SU-DHL-6 (cell line): ENCODE measurements around the gene SFTPA2.
"Not testable (repeated sequence)": the region's sequence is repeated elsewhere in the genome, so short reads cannot be mapped to it uniquely, and the experiment has no call there.

ENCODE experiments used
- H2AFZ ChIP-seq: fragments of 200-600 bp; sonication (generic); 2 replicates; pipeline ENCODE4 v1.6.1; 2014; ENCODE audit warnings: low read depth, mild to moderate bottlenecking, moderate library complexity, mixed read lengths, antibody characterized with exemption, low read length; ENCODE audit not compliant: severe bottlenecking
- H3F3A ChIP-seq: fragments of 200-600 bp; shearing (Covaris generic); 2 replicates; pipeline ENCODE4 v1.6.0; 2016; ENCODE audit warnings: antibody characterized with exemption, mild to moderate bottlenecking; ENCODE audit not compliant: insufficient read depth
- H3K27ac ChIP-seq: fragments of 200-600 bp; sonication (generic); 2 replicates; pipeline ENCODE4 v1.5.1; 2016; ENCODE audit warnings: low read depth, mild to moderate bottlenecking, low read length, moderate library complexity, mixed read lengths
- H3K27me3 ChIP-seq: fragments of 200-600 bp; sonication (generic), shearing (Covaris generic); 2 replicates; pipeline ENCODE4 v1.6.0; 2014; ENCODE audit warnings: mild to moderate bottlenecking, low read length
- H3K36me3 ChIP-seq: fragments of 200-600 bp; sonication (generic); 2 replicates; pipeline ENCODE4 v1.6.1; 2014; ENCODE audit warnings: mild to moderate bottlenecking, low read length, mixed read lengths
- H3K4me2 ChIP-seq: fragments of 300-600, 200-600 bp; shearing (Covaris generic), sonication (generic); 2 replicates; pipeline ENCODE4 v1.6.0; 2014; ENCODE audit warnings: low read length, low read depth, mild to moderate bottlenecking; ENCODE audit not compliant: poor library complexity, severe bottlenecking
- H3K4me3 ChIP-seq: fragments of 200-600 bp; sonication (generic); 2 replicates; pipeline ENCODE4 v1.5.1; 2014; ENCODE audit warnings: antibody characterized with exemption, low read length, mild to moderate bottlenecking, mixed read lengths; ENCODE audit not compliant: insufficient read depth, poor library complexity, severe bottlenecking
- H3K79me2 ChIP-seq: fragments of 200-600 bp; sonication (generic); 2 replicates; pipeline ENCODE4 v1.6.1; 2014; ENCODE audit warnings: mild to moderate bottlenecking, low read length, moderate library complexity; ENCODE audit not compliant: insufficient read depth
- H3K9ac ChIP-seq: fragments of 200-600 bp; sonication (generic); 2 replicates; pipeline ENCODE4 v1.7.0; 2014; ENCODE audit warnings: mild to moderate bottlenecking, low read length
- H3K9me2 ChIP-seq: fragments of 200-600 bp; sonication (generic); replicated peaks from 2 replicates; pipeline ENCODE4 v1.6.1; 2014; ENCODE audit warnings: low read length; ENCODE audit not compliant: insufficient read depth
- H3K9me3 ChIP-seq: fragments of 200-600 bp; sonication (generic); 2 replicates; pipeline ENCODE4 v1.6.1; 2014; ENCODE audit warnings: low read length, mixed read lengths; ENCODE audit not compliant: insufficient read depth
- H4K20me1 ChIP-seq: fragments of 200-600 bp; sonication (generic); 2 replicates; pipeline ENCODE4 v1.6.1; 2014; ENCODE audit warnings: low read depth, mild to moderate bottlenecking, antibody characterized with exemption, low read length, moderate library complexity, mixed read lengths

SFTPA2 gene

DNA sequence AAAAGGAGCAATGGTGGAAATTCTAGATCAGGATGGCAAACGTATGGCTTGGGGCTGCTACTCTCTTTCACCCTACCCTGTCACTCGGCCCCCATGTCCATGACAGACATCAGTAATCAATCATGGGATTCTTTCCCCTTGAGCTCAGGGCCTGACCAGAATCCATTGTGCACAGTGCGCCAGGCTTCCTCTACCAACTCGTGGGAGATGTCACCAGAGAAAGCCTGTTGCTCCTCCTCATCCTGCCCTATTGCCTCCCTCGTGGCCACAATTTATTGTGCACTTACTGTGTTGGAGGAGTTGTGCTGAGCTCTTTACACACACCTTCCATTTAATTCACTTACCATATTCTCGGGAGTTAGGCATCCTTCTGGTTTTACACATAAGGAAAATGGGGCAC is 21.9 kb downstream of the SFTPA2 start:
- H3K9me3 ChIP-seq, H3K36me3 ChIP-seq, H3K4me3 ChIP-seq, H2AFZ ChIP-seq, H4K20me1 ChIP-seq, H3K9me2 ChIP-seq, H3K4me2 ChIP-seq, H3K9ac ChIP-seq, H3K27ac ChIP-seq, H3K79me2 ChIP-seq, H3F3A ChIP-seq, H3K27me3 ChIP-seq: not testable (repeated sequence)

DNA sequence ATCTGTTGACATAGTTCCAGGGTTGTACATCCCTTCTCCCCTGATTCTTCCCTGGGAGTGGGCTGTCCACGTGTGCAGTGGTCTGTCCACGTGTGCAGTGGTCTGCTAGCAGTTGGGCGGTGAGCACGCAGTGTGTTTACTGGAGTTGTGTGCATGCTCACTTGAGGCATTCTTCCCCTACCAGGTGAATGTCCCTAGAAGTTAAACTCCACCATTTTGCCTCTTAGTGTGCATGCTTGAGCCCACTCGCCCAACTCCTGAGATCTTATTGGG is 26.4 kb downstream of the SFTPA2 start:
- not testable (repeated sequence) for H3K9me3 ChIP-seq, H4K20me1 ChIP-seq, H2AFZ ChIP-seq, H3K27ac ChIP-seq, H3K4me2 ChIP-seq, H3K9ac ChIP-seq, H3K9me2 ChIP-seq, H3K27me3 ChIP-seq, H3K36me3 ChIP-seq, H3K4me3 ChIP-seq, H3F3A ChIP-seq, H3K79me2 ChIP-seq

DNA sequence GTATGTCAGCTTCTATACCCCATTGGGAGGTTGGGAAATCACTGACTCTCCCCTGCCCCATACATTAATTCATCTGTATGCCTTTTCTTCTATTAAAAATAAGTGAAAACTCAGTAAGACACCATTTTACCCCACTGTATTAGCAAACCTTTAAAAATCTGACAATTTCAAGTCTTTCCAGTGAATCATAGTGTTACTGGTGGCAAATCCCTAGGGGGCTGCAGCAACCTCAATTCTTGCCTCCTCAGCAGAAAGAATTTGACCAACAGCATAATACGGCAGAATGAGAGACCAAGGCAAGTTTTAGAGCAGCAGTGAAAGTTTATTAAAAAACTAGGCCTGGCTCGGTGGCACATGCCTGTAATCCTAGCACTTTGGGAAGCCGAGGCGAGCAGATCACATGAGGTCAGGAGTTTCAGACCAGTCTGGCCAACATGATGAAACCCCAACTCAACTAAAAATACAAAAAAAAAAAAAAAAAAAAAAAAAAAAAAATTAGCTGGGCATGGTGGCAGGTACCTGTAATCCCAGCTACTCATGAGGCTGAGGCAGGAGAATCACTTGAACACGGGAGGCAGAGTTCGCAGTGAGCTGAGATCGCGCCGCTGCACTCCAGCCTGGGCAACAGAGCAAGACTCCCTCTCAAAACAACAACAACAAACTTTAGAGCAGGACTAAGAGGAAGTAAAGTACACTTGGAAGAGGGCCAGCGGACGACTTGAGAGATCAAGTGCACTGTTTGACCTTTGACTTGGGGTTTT is 26.9 kb downstream of the SFTPA2 start:
- not testable (repeated sequence) for H3K27ac ChIP-seq, H3K27me3 ChIP-seq, H4K20me1 ChIP-seq, H3K9me3 ChIP-seq, H3K4me3 ChIP-seq, H3F3A ChIP-seq, H3K9ac ChIP-seq, H3K4me2 ChIP-seq, H3K79me2 ChIP-seq, H2AFZ ChIP-seq, H3K9me2 ChIP-seq, H3K36me3 ChIP-seq

DNA sequence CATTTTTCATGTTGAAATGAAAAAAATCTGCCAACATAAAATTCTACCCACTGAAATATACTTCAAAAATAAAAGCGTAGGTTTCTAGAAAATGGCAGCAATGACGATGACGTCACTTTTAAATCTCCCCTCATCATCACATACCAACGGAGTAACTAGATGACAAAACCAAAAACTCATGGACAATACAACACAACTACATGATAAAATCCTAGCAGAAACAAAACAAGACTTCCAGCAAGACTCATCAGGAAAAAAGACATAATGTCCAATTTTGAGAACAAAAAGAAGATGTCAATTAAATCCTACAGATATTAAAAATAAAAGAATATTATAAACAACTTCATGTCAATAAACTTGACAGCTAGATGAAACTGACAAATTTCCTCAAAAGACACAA is 31.9 kb downstream of the SFTPA2 start:
- not testable (repeated sequence) for H3K4me2 ChIP-seq

DNA sequence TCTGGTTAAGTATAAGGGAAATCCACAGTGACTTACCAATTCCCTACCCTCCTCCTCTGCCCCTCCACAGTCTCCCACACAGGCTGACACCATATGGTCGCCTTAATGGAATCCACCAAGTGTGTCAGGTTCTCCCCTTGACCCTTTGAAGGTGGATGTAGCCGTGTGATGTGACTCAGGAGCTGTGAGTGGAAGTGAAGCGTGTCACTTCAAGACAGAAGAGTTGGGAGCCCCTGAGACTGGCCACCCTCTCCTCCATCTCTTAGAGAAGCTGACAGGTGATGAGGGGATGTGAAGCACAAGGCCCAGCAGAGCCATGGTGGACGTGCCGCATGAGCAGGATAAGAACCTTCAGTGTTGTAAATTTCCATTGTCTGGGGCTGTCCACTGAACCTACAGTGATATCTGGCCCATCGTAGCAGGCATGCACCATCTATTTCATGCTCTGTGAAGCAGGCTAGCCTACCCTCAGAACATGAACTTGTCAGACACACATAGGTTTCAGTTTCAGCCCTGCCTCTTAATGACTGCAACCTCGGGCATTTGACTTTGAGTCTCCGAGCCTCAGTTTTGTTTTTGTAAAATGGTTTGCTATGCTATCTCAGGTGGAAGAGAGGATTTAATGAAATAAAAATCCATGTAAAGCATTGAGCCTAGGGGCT is 35.0 kb downstream of the SFTPA2 start:
- H3K4me2 ChIP-seq, H3K27ac ChIP-seq, H3K27me3 ChIP-seq, H4K20me1 ChIP-seq, H3K9me2 ChIP-seq, H2AFZ ChIP-seq, H3K9me3 ChIP-seq, H3K9ac ChIP-seq, H3F3A ChIP-seq, H3K36me3 ChIP-seq, H3K79me2 ChIP-seq, H3K4me3 ChIP-seq: not testable (repeated sequence)

More for the DNA sequence above, 31.9 kb downstream of the SFTPA2 start:
- H3K9me2 ChIP-seq, H3K9ac ChIP-seq, H4K20me1 ChIP-seq, H3K27ac ChIP-seq, H3K4me3 ChIP-seq, H3F3A ChIP-seq, H3K36me3 ChIP-seq, H3K9me3 ChIP-seq, H3K79me2 ChIP-seq, H2AFZ ChIP-seq, H3K27me3 ChIP-seq: not testable (repeated sequence)

DNA sequence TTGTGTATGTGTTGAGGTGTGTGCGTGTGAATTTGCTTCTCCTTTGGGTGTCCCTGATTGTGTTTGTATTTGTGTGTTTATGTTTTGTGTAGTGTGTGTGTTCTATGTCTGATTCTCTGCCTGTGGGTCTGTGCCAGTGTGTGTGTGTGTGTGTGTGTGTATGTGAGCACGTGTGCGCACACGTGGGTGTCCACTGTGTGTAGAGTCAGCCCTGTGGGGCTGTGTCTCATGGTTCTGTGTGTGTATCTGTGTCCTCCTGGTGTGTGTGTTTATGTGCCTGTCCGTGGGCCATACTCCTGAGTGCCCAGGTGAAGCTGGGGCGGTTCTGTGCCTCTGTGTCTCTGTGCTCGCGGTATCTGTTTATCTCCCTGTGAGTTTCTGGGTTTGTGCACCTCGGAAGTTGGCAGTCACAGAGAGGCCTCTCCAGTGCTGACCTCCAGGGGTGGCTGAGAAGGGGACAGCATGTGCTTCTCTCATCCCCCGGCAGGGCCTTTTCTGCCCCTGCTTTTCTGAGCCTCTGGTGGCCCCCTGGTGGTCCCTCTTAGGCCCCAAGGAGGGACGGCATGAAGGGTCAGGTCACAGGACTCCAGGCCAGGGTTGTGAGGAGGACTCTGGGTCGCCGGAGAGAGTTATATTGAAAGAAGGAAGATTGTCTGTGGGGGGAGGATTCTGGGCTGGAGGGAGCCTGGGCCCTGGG is 36.9 kb downstream of the SFTPA2 start:
- not testable (repeated sequence) for H3K9ac ChIP-seq, H3K4me2 ChIP-seq, H3K36me3 ChIP-seq, H4K20me1 ChIP-seq, H3K79me2 ChIP-seq, H3K27me3 ChIP-seq, H3K4me3 ChIP-seq, H3F3A ChIP-seq, H3K9me2 ChIP-seq, H2AFZ ChIP-seq, H3K27ac ChIP-seq, H3K9me3 ChIP-seq

DNA sequence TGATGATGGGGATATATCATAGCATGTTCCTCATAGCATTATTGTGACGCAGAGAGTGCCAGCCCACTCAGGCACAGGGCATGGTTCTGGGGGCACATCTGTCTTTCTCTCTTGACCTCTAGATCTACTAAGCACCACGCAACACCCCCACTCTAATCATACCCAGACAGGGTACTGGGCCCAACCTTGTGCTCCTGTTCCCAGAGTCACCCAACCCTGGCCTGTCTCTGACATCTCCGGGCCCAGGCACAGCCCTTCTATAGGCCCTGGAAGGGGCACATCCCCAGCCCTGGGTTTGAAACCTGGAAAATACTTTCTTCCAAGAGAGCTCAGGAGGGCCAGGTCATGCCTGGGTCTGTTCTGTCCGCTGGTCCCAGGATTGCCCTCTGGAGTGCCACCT is 37.7 kb downstream of the SFTPA2 start:
- H3K9ac ChIP-seq, H3K27ac ChIP-seq, H3K4me2 ChIP-seq: not testable (repeated sequence)

DNA sequence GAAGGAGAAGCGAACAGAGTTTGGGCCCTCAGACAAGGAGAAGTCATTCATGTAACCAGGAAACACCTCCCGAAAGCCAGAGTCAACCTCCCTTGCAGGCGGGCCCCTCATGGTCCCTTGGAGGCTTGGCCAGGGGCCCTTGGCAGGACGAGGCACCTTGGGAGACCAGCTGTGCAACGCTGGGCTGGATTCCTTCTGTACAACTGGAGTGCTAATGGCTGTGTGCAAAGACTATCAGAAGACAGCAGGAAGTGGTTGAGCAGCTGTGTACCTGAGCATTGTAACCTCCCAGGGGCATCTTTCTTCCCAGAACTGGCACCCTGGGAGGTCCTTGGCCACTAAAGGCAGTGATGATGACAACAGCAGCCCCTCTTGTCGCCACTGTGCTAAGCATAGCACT is 38.5 kb downstream of the SFTPA2 start:
- H4K20me1 ChIP-seq, H3K27ac ChIP-seq: not testable (repeated sequence)

More for the DNA sequence above, 37.7 kb downstream of the SFTPA2 start:
- not testable (repeated sequence) for H3F3A ChIP-seq, H3K36me3 ChIP-seq, H3K79me2 ChIP-seq, H4K20me1 ChIP-seq, H3K4me3 ChIP-seq, H3K9me2 ChIP-seq, H2AFZ ChIP-seq, H3K9me3 ChIP-seq, H3K27me3 ChIP-seq

More for the DNA sequence above, 38.5 kb downstream of the SFTPA2 start:
- not testable (repeated sequence) for H3K4me2 ChIP-seq, H3F3A ChIP-seq, H3K79me2 ChIP-seq, H2AFZ ChIP-seq, H3K9ac ChIP-seq, H3K4me3 ChIP-seq, H3K9me3 ChIP-seq, H3K27me3 ChIP-seq, H3K36me3 ChIP-seq, H3K9me2 ChIP-seq
